Measurements from ENCODE around the gene FOXO6.

- TF ChIP-seq POU2F2 (IDR thresholded peaks at IDR 0.05; ENCODE audit: low read depth, low read length) (no peak), POLR2A (IDR thresholded peaks at IDR 0.05; ENCODE audit: low read depth, low read length) (no peak), POLR2AphosphoS5 (IDR thresholded peaks at IDR 0.05; ENCODE audit: low read depth, low read length) (no peak), TAF1 (IDR thresholded peaks at IDR 0.05; ENCODE audit: low read depth, low read length) (no peak), SPI1 (IDR thresholded peaks at IDR 0.05; ENCODE audit: low read depth, low read length) (no peak)
Measured at GRCh38 chr1:41340655-41341364, 20.4 kb upstream of the FOXO6 start.

Measured in GM12891 (cell line).